ENCODE measurements around the gene MCUR1.
"Not testable (repeated sequence)": the region's sequence is repeated elsewhere in the genome, so short reads cannot be mapped to it uniquely, and the experiment has no call there.

MCUR1 gene

DNA sequence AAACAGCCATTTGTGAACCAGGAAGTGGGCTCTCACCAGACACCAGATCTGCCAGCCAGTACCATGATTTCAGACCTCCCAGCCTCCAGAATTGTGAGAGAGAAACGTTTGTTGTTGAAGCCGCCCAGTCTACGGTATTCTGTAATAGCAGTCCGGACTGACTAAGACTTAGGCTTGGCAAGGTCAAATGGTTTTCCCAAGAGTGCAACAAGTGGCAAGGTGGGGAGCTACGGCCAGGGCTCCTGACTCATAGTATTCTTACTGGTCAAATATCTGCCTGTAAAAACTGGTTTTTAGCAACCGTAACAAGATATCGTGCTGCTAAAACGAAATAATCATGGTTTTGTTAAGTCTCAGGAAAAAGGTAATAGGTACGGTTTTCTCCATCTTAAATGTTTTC lies 37.8 kb downstream of the MCUR1 start:
- Mint-ChIP-seq H3K27me3 (no peaks in the 10 kb centered on the region), H3K9me3 (no peaks in the 10 kb centered on the region), H3K4me1 (no peaks in the 10 kb centered on the region), H3K4me3 (no peak overlapping the region), H3K27ac (no peak overlapping the region), H3K36me3 (ENCODE audit: low read depth) (no peaks in the 10 kb centered on the region)
- no peak for DNase-seq
- ATAC-seq = no peak

DNA sequence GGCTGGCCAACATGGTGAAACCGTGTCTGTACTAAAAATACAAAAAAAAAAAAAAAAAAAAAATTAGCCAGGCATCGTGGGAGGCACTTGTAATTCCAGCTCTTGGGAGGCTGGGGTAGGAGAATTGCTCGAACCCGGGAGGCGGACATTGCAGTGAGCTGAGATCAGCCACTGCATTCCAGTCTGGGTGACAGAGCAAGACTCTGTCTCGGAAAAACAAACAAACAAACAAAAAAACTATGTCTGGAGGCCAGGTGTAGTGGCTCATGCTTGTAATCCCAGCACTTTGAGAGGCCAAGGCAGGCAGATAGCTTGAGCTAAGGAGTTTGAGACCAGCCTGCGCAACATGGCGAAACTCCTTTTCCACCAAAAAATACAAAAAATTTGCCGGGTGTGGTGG lies 38.9 kb downstream of the MCUR1 start:
- H3K27me3 Mint-ChIP-seq; ATAC-seq; H3K27ac Mint-ChIP-seq; H3K9me3 Mint-ChIP-seq; DNase-seq; H3K4me3 Mint-ChIP-seq; H3K36me3 Mint-ChIP-seq (ENCODE audit: low read depth); H3K4me1 Mint-ChIP-seq: not testable (repeated sequence)

DNA sequence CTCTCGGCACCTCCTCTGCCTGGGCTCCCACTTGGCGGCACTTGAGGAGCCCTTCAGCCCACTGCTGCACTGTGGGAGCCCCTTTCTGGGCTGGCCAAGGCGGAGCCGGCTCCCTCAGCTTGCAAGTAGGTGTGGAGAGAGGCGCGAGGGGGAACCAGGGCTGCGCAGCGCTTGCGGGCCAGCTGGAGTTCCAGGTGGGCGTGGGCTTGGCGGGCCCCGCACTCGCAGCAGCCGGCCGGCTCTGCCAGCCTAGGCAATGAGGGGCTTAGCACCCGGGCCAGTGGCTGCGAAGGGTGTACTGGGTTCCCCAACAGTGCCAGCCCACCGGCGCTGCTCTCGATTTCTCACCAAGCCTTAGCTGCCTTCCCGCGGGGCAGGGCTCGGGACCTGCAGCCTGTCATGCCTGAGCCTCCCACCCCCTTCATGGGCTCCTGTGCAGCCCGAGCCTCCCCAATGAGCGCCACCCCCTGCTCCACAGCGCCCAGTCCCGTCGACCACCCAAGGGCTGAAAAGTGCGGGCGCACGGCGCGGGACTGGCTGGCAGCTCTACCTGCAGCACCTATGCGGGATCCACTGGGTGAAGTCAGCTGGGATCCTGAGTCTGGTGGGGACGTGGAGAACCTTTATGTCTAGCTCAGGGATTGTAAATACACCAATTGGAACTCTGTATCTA lies 41.9 kb downstream of the MCUR1 start:
- not testable (repeated sequence) for H3K36me3 Mint-ChIP-seq (ENCODE audit: low read depth); H3K4me1 Mint-ChIP-seq; H3K9me3 Mint-ChIP-seq; H3K27me3 Mint-ChIP-seq; H3K27ac Mint-ChIP-seq; DNase-seq; ATAC-seq; H3K4me3 Mint-ChIP-seq

DNA sequence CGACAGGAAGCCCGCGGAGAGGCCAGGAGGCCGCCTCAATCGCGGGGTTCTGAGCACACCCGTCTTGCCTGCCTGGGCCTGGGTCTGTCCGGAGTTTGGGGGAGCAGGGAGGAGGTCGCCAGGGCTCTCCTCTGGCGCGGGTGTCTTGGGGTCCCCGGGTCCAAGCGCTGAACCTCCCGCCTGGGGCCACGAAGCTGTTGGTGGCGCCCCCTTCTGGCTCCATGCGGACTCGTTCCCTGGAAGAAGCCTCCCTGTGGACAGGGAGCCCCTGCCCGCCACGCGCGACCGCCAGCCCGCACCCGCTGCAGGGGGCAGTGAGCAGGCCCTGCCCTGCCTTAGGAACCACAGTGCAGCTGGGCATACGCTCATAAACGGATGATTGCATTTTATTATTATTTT lies 44.7 kb downstream of the MCUR1 start:
- DNase-seq = peak; percentile 42
- H3K4me1 Mint-ChIP-seq = peaks cover 32% of the 10 kb centered on the region
- H3K4me3 Mint-ChIP-seq = no peak overlapping the region
- no peaks in the 10 kb centered on the region for H3K36me3 Mint-ChIP-seq (ENCODE audit: low read depth)
- H3K27ac Mint-ChIP-seq = no peak overlapping the region
- no peaks in the 10 kb centered on the region for H3K27me3 Mint-ChIP-seq
- H3K9me3 Mint-ChIP-seq = no peaks in the 10 kb centered on the region
- ATAC-seq = no peak

DNA sequence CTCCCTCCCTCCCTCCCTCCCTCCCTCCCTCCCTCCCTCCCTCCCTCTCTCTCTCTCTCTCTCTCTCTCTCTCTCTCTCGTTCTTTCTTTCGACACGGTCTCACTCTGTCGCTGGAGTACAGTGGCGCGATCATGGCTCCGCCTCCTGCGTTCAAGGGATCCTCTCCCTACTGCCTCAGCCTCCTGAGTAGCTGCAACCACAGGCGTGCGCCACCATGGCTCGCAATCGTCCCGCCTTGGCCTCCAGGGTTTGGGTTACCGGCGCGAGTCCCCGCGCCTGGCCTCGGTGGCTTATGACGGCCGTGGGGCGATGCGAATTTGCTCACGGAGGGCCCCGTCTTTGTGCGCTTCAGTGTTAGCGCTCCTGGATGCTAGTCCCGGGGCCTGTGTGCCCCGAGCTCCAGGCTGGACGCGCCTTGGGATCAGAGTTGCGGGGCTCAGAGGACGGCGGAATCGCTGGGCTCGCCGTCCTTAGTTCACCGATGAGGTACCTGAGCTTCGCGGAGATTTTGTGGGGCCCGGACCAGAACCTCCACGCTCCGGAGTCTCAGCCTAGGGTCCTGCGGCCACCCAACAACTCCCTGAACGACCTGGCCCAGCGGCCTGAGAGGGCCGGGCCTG lies 45.2 kb downstream of the MCUR1 start:
- H3K27ac Mint-ChIP-seq = no peak overlapping the region
- peaks cover 33% of the 10 kb centered on the region for H3K4me1 Mint-ChIP-seq
- H3K9me3 Mint-ChIP-seq = no peaks in the 10 kb centered on the region
- no peaks in the 10 kb centered on the region for H3K27me3 Mint-ChIP-seq
- H3K4me3 Mint-ChIP-seq = no peak overlapping the region
- no peak for DNase-seq
- no peak for ATAC-seq
- H3K36me3 Mint-ChIP-seq (ENCODE audit: low read depth) = peaks cover under 1% of the 10 kb centered on the region

DNA sequence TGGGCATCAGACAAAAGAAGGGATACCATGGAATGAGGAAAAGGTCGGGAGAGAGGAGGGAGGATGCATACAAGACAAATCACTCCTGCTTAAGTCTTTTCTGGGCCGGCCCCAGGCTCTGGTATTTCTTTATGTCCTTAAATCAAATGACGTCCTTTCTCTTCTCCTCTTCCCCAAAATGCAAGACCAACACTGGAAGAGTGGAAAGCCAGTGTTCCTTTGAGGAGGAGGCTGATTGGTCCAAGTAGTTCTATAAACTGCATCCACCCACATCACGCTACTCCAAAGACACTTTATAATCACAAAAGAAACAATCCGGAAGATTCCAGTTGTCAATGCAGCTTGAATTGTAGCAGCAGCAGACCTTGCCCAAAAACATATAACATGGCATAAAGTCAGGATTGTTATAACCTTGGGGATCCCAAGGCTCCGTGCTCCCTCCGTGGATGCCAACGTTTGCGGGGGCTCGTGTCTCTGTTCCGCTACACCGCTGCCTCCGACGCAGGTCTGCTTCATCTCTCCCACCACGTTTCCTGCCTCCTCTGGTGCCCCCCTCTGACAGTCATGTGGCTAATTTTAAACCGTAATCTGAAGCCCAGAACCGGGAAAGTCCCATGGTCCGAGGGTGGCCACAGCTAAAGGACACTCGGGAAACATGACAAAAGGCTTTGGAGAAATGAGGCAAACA lies 47.1 kb downstream of the MCUR1 start:
- Mint-ChIP-seq H3K27ac (peak overlapping the region; percentile 74), H3K9me3 (no peaks in the 10 kb centered on the region), H3K27me3 (no peaks in the 10 kb centered on the region), H3K4me1 (peaks cover 52% of the 10 kb centered on the region), H3K4me3 (peak overlapping the region; percentile 68), H3K36me3 (ENCODE audit: low read depth) (peaks cover 4% of the 10 kb centered on the region)
- ATAC-seq (peak; percentile 22), DNase-seq (peak; percentile 57)

DNA sequence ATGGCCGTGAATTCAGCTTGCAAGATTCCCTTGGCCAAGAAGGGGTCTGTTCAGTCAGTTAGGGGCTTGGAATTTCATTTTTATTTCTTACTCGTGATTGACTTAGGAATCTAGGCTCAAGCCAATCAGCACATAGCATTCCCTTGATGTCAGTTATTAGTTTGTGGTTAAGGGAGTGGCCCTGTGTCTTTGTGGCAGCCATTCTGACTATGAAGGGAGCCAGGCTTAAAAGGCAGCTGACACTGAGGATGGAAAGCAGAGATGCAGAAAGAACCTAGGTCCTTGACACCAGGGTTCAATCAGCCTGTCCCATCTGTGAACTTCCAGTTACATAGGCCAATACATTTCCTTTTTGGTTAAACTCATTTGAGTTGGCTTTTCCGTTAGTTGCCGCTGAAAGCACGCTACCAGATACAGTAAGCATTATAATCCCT lies 48.1 kb downstream of the MCUR1 start:
- peak overlapping the region; percentile 57 for H3K27ac Mint-ChIP-seq
- H3K4me1 Mint-ChIP-seq = peaks cover 59% of the 10 kb centered on the region
- peaks cover 4% of the 10 kb centered on the region for H3K36me3 Mint-ChIP-seq (ENCODE audit: low read depth)
- no peaks in the 10 kb centered on the region for H3K9me3 Mint-ChIP-seq
- peak overlapping the region; percentile 68 for H3K4me3 Mint-ChIP-seq
- ATAC-seq (no peak), DNase-seq (no peak)
- H3K27me3 Mint-ChIP-seq = no peaks in the 10 kb centered on the region

DNA sequence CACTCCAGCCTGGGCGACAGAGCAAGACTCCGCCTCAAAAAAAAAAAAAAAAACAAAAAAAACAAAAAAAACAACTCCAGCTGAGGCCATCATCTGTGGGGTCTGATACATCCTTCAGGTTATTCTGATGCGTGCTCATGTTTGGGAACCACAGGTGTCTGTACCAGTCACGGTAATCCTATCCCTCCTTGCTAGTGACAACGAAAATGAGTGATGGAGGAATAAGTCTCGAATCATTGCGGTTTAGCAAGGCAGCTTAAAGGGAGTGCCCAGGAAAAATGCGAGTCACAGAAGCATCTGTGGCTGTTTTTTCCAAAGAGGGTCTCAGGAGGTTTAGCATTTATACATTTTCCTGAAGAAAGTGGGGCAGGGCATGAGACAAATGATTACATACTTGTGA lies 48.8 kb downstream of the MCUR1 start:
- Mint-ChIP-seq H3K27ac (peak overlapping the region; percentile 76), H3K27me3 (no peaks in the 10 kb centered on the region), H3K4me3 (no peak overlapping the region), H3K9me3 (no peaks in the 10 kb centered on the region), H3K4me1 (peaks cover 59% of the 10 kb centered on the region), H3K36me3 (ENCODE audit: low read depth) (peaks cover 4% of the 10 kb centered on the region)
- ATAC-seq = peak; percentile 9
- no peak for DNase-seq

DNA sequence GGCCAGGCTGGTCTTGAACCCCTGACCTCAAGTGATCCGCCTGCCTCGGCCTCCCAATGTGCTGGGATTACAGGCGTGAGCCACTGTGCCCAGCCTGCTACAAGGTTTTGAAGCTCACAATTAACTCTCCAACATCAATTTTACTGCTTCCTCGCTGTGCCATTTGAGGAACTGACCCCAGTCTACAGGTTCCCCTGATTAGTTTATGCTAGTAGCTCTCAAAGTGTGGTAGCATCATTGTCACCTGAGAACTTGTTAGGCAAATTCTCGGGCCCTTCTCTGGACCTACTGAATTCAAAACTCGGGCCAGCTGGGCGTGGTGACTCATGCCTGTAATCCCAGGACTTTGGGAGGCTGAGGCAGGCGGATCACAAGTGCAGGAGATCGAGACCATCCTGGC lies 49.4 kb downstream of the MCUR1 start:
- H3K27me3 Mint-ChIP-seq = no peaks in the 10 kb centered on the region
- no peak for DNase-seq
- H3K36me3 Mint-ChIP-seq (ENCODE audit: low read depth) = peaks cover 4% of the 10 kb centered on the region
- H3K9me3 Mint-ChIP-seq = no peaks in the 10 kb centered on the region
- ATAC-seq = no peak
- no peak overlapping the region for H3K4me3 Mint-ChIP-seq
- no peak overlapping the region for H3K27ac Mint-ChIP-seq
- peaks cover 59% of the 10 kb centered on the region for H3K4me1 Mint-ChIP-seq

DNA sequence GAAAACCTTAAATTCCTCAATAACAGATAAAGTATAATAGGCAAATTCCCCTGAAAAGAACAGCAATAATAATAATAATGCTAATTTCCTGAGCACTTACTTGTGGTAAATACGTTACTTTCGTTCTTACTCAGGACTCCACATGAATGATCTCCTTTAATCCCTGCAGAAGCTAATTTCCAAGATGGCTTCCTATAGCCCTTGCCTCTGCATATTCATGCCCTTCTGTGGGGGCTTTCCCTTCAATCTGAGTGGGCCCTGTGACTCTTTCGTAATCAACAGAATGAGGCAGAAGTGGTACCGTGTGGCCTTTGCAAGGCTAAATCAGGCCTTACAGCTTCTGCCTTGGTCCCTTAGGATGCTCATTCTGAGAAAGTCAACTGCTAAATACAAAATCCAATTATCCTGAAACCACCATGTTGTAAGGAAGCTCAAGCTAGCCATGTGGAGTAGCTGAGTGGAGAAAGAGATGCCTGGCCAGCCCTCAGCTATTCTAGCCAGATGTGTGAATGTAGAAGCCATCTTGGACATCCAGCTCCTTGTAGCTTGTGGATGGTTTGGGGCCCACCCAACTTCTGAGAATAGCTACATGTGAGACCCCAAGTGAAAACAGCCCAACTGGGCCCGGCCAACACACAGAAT lies 50.5 kb downstream of the MCUR1 start:
- Mint-ChIP-seq H3K9me3 (no peaks in the 10 kb centered on the region), H3K27ac (peak overlapping the region; percentile 79), H3K4me1 (peaks cover 59% of the 10 kb centered on the region), H3K36me3 (ENCODE audit: low read depth) (peaks cover 4% of the 10 kb centered on the region), H3K4me3 (peak overlapping the region; percentile 47), H3K27me3 (no peaks in the 10 kb centered on the region)
- peak; percentile 92 for ATAC-seq
- DNase-seq = peak; percentile 56

DNA sequence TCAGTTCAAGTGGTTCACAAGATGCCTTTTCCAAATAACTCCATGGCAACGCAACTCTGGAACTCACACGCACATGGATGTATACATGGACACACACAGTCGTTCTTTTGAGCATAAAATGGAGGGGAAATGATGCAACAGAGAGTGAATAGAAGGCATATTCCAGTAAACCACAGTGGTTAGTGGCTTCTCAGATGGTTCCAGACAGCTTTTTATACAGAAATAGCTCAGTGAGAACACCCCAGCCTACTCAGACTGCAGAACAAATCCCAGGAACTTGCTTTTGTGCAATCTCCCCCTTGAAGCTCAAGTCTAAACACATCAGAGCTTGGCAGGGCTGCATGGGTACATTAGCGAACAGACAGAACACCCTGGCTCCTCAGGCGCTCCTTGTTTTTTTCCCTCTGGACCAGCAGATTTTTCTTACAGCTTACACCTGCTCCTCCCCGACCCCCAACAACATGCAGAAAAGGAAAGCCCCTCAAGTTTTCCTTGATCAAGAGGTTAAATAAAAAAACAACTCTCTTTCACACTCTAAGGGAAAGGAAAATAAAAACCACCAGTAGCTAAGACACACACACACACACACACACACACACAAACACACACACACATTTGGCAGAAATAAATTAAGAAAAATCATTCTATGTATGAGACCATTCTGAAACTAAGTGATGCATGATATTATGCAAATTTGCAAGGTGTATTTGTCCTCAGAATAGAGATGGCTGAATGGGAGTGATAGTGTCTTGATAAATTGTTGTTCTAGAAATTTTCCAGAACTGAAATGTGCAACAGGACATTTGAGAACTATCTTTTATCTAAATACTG lies 51.5 kb downstream of the MCUR1 start:
- Mint-ChIP-seq H3K4me3 (peak overlapping the region; percentile 66), H3K4me1 (peaks cover 55% of the 10 kb centered on the region), H3K27ac (peak overlapping the region; percentile 87), H3K9me3 (no peaks in the 10 kb centered on the region), H3K36me3 (ENCODE audit: low read depth) (peaks cover 4% of the 10 kb centered on the region), H3K27me3 (no peaks in the 10 kb centered on the region)
- DNase-seq = peak; percentile 23
- peak; percentile 57 for ATAC-seq

DNA sequence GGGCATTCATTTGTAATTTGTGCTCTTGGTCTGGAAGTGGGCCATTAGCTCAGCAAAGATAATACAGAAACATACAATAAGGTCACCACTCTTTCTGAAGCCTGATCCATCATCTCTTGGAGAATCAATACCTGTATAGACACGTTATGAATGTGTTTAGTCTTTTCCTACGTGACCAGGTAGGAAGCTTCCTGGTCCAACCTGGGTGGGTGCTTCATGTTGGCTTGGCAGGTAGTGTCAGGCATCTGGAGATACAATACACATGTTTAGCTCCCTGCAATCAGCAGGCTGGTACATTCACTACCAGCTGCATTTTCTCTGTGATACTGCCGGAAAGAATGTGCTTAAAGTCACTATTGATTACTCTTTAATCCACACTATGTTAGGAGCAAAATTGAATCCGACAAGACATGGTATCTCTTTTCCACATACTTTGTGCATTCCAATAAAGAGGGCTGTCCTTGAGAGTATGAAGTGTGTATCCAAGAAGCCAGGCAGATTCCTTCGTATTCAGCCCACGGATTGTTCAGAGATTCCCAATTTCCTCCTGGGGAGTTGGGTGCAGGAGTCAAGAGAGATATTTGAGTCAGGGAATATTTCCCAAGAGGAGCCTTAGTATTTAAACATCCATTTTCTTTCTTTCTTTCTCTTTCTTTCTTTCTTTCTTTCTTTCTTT lies 52.9 kb downstream of the MCUR1 start:
- no peak for DNase-seq
- Mint-ChIP-seq H3K4me3 (no peak overlapping the region), H3K27ac (peak overlapping the region; percentile 67)

DNA sequence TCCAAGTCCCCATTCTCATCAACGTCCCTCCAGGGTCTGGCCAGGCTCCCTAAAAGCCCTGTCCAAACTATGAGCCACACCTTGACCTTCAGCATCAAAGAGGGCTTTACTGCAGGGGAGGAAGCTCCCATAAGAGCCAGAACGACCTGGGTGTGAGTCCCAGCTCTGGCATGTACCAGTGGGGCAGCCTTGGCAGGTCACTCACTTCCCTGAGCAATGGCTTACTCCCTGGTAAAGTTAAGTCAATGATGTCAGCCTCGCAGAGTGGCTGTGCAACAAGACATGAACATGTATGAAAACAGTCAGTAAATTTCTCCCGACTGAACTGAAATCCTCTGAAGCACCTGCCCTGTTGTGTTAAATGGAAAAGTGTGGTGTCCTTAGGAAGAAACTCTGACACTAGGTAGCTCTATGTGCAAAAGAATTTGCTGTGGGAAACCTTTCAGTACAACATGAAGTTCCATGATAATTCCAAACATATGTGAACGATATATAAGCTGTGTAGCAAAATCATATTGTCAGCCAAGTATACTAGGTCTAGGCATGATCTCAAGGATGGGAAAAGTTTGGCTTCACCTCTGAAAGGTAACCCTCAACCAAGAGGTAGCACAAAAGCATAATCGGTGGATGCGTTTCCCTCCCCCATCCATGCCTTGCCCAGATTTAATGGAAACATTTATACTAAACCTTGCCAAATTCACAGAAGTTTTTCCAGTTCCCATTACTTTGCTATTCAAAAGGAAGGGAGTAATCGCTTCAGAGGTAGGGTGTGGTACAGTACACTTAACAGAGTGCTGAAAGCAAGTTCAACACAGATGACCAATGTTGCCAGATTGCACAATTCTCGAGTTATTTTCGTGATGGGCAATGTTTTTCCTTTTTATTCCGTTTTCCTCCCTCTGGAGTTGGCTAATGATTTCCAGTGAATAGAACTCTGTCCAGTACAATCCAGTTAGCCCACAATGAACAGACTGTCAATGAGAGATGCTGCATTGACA lies 53.8 kb downstream of the MCUR1 start:
- H3K9me3 Mint-ChIP-seq = no peaks in the 10 kb centered on the region
- H3K27ac Mint-ChIP-seq = no peak overlapping the region
- peaks cover 4% of the 10 kb centered on the region for H3K36me3 Mint-ChIP-seq (ENCODE audit: low read depth)
- DNase-seq = no peak
- H3K27me3 Mint-ChIP-seq = no peaks in the 10 kb centered on the region
- H3K4me1 Mint-ChIP-seq = peaks cover 38% of the 10 kb centered on the region
- H3K4me3 Mint-ChIP-seq = no peak overlapping the region
- ATAC-seq = no peak

More for the DNA sequence above, 52.9 kb downstream of the MCUR1 start:
- Mint-ChIP-seq H3K27me3 (no peaks in the 10 kb centered on the region), H3K36me3 (ENCODE audit: low read depth) (peaks cover 4% of the 10 kb centered on the region), H3K9me3 (no peaks in the 10 kb centered on the region), H3K4me1 (peaks cover 44% of the 10 kb centered on the region)
- ATAC-seq = no peak
